Endothelial cell of umbilical vein (primary cell): Measurements from ENCODE around the gene SLC9A9. TPM values are rescaled to one million over a fixed set of nuclear protein-coding genes. Genes with fewer than 3 reads are reported as not detected.

Experiments
- BruUV-seq: library from RNA; stranded (reverse); fragments of 400-500 nt; replicated peaks from 2 replicates; lab custom pipeline; 2021; lab: Mats Ljungman, UMichigan
- CTCF ChIA-PET: fragments of 300-600, 350-600 bp; sonication (Branson Sonifier 250); formaldehyde crosslinking; loops from one replicate; lab custom pipeline; 2021; ENCODE audit warnings: antibody characterized with exemption, inconsistent platforms; lab: Charles Lee
- POLR2A ChIA-PET: fragments of 300-600, 350-600 bp; sonication (Branson Sonifier 250); formaldehyde crosslinking; loops from one replicate; lab custom pipeline; 2021; ENCODE audit warnings: antibody characterized with exemption, inconsistent platforms; lab: Charles Lee
- DNase-seq: peaks from one replicate; pipeline ENCODE4 v3.0.0-alpha.2; 2011; ENCODE audit warnings: low read depth, low spot score
- FAIRE-seq: peaks from 2 replicates; lab custom pipeline; 2011; peaks lifted over from hg19 to GRCh38; lab: Jason Lieb, UNC
- H2AFZ ChIP-seq: 2 replicates; pipeline ENCODE4 v1.6.0; 2012; ENCODE audit warnings: low read depth, low read length, control low read depth, inconsistent platforms
- H3K27ac ChIP-seq: 2 replicates; pipeline ENCODE4 v1.5.1; 2011; ENCODE audit warnings: low read depth, mild to moderate bottlenecking, control low read depth, low read length, moderate library complexity; ENCODE audit not compliant: insufficient read depth
- H3K27me3 ChIP-seq, 2 experiments: 2 replicates each; pipeline versions ENCODE4 v1.6.0 to v1.6.1; 2011; ENCODE audit warnings: low read length in 2 of 2, mixed read lengths in 1 of 2; ENCODE audit not compliant: control insufficient read depth in 2 of 2, insufficient read depth in 2 of 2
- H3K36me3 ChIP-seq, 2 experiments: 2 replicates in 1 of 2; 3 replicates in 1 of 2; pipeline ENCODE4 v1.5.1; 2011; ENCODE audit warnings: low read length in 2 of 2, mild to moderate bottlenecking in 1 of 2, moderate library complexity in 1 of 2; ENCODE audit not compliant: control insufficient read depth in 2 of 2, insufficient read depth in 2 of 2; ENCODE audit errors: extremely low read depth in 1 of 2
- H3K4me1 ChIP-seq: 3 replicates; pipeline ENCODE4 v1.5.1; 2011; ENCODE audit warnings: mild to moderate bottlenecking, low read length; ENCODE audit not compliant: control insufficient read depth, insufficient read depth; ENCODE audit errors: extremely low read depth
- H3K4me2 ChIP-seq: 2 replicates; pipeline ENCODE4 v1.6.1; 2011; ENCODE audit warnings: low read length, control low read depth, mixed read lengths; ENCODE audit not compliant: insufficient read depth
- H3K4me3 ChIP-seq, 3 experiments: fragments of 200-600 bp in 1 of 3; sonication (generic), shearing (Covaris generic) in 1 of 3; replicated peaks in 1 of 3; 2 replicates each; pipeline ENCODE4 v1.5.1; 2011 to 2016; ENCODE audit warnings: control low read depth in 3 of 3, low read length in 3 of 3, mild to moderate bottlenecking in 2 of 3, inconsistent platforms in 1 of 3, low read depth in 1 of 3, moderate library complexity in 1 of 3; ENCODE audit not compliant: insufficient read depth in 1 of 3
- H3K79me2 ChIP-seq: 2 replicates; pipeline ENCODE4 v1.6.0; 2012; ENCODE audit warnings: low read length, inconsistent platforms; ENCODE audit not compliant: control insufficient read depth, insufficient read depth
- H3K9ac ChIP-seq: replicated peaks from 2 replicates; pipeline ENCODE3; 2011; ENCODE audit warnings: low read length, control low read depth; ENCODE audit not compliant: insufficient read depth; ENCODE audit errors: extremely low read depth
- H3K9me1 ChIP-seq: replicated peaks from 3 replicates; pipeline ENCODE4 v1.6.0; 2011; ENCODE audit warnings: mild to moderate bottlenecking, low read length; ENCODE audit not compliant: control insufficient read depth, insufficient read depth; ENCODE audit errors: extremely low read depth
- H3K9me3 ChIP-seq: replicated peaks from 2 replicates; pipeline ENCODE4 v1.5.1; 2012; ENCODE audit warnings: low read length, inconsistent platforms; ENCODE audit not compliant: control insufficient read depth, insufficient read depth
- H4K20me1 ChIP-seq: replicated peaks from 2 replicates; pipeline ENCODE3; 2011; ENCODE audit warnings: mild to moderate bottlenecking, low read length; ENCODE audit not compliant: control insufficient read depth, insufficient read depth; ENCODE audit errors: extremely low read depth
- CTCF ChIP-seq, 2 donors: IDR thresholded peaks; 1 replicate in 1 of 2; 2 replicates in 1 of 2; pipeline ENCODE4 v1.5.1; 2011; ENCODE audit warnings: low read length in 2 of 2, mild to moderate bottlenecking in 2 of 2, moderate library complexity in 2 of 2, control low read depth in 1 of 2, inconsistent platforms in 1 of 2, low read depth in 1 of 2; ENCODE audit not compliant: insufficient read depth in 1 of 2; ENCODE audit errors: extremely low read depth in 1 of 2
- EZH2 ChIP-seq: IDR thresholded peaks from 2 replicates; pipeline ENCODE4 v1.6.1; 2012; ENCODE audit warnings: borderline replicate concordance, low read depth, mild to moderate bottlenecking, moderate library complexity, low read length, inconsistent platforms; ENCODE audit not compliant: severe bottlenecking
- FOS ChIP-seq: IDR thresholded peaks from 2 replicates; pipeline ENCODE4 v1.6.1; 2011; ENCODE audit warnings: mild to moderate bottlenecking, low read length, moderate library complexity, borderline replicate concordance; ENCODE audit not compliant: insufficient read depth
- GATA2 ChIP-seq: IDR thresholded peaks from 2 replicates; pipeline ENCODE4 v1.7.0; 2011; ENCODE audit warnings: low read depth, mild to moderate bottlenecking, moderate library complexity, mixed read lengths, low read length; ENCODE audit not compliant: insufficient read length, insufficient read depth
- JUN ChIP-seq: IDR thresholded peaks from 2 replicates; pipeline ENCODE4 v1.6.1; 2011; ENCODE audit warnings: borderline replicate concordance, low read depth; ENCODE audit not compliant: insufficient read length, insufficient read depth
- MAX ChIP-seq: IDR thresholded peaks from 2 replicates; pipeline ENCODE4 v1.6.1; 2011; ENCODE audit not compliant: insufficient read depth, insufficient read length
- MYC ChIP-seq: IDR thresholded peaks from one replicate; pipeline ENCODE4 v1.6.1; 2011; ENCODE audit warnings: mild to moderate bottlenecking, low read depth, low read length
- POLR2A ChIP-seq: IDR thresholded peaks from 2 replicates; pipeline ENCODE4 v1.6.1; 2012; ENCODE audit warnings: low read depth, mild to moderate bottlenecking, control low read depth, low read length
- POLR2AphosphoS5 ChIP-seq: IDR thresholded peaks from 2 replicates; pipeline ENCODE4 v1.6.1; 2012; ENCODE audit warnings: low read depth, mild to moderate bottlenecking, control low read depth, low read length, moderate library complexity; ENCODE audit not compliant: insufficient read depth
- dilution Hi-C: fragments of 300-500 bp; cut with MboI; formaldehyde crosslinking; loops from one replicate; pipeline ENCODE4 v1.15.0; 2019; ENCODE audit warnings: low sequenced_read_pairs; ENCODE audit not compliant: extremely low pct_ligation_motif_present
- intact Hi-C: fragments of 100-400 bp; cut with micrococcal nuclease; formaldehyde crosslinking; loops from one replicate; pipeline ENCODE4 v1.10.0; 2022
- polyA plus RNA-seq, 4 experiments: library from polyadenylated mRNA; depleted of rRNA in 3 of 4; stranded (reverse) in 3 of 4; unstranded in 1 of 4; fragments of >200 nt; gene quantifications; 2 replicates each; pipeline versions ENCODE4 v1.2.1 to v1.2.3, GENCODE V29; 2011 to 2012; ENCODE audit warnings: missing spikeins in 1 of 4
- total RNA-seq: library from RNA; stranded (reverse); gene quantifications from 2 replicates; pipeline ENCODE4 v1.2.3, GENCODE V29; 2021

SLC9A9 gene
- total and polyA plus RNA-seq, 2 donors (not counting 3 experiments of a cell fraction or from before 2014, with no cell fraction given) = 1.5 to 1.8 TPM

DNA sequence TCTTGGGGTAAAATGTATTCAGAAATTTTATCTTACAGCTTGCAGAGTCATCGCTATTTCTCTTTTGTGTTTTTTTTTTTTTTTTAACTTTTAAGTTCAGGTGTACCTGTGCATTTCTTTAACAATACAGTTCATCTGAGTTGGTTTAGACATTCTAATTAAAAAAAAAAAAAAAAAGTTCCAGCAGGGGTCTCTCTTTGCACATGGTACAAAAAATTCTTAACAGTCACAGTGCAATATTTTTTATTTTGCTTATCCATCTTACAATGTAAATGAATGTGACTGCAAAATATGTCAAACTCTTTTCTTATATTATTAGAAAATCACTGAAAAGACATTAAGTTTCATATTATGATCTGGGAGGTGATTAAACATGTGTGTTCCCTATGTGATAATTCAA is 47.5 kb upstream of the SLC9A9 start:
- no peak for TF ChIP-seq FOS
- no peak for TF ChIP-seq POLR2AphosphoS5
- no peak for TF ChIP-seq CTCF (IDR thresholded peaks at IDR 0.05; ENCODE audit: extremely low read depth in 1 of 2, insufficient read depth in 1 of 2, low read depth in 1 of 2, low read length in 2 of 2)
- TF ChIP-seq GATA2 = no peak
- TF ChIP-seq MAX = no peak
- no peak for TF ChIP-seq EZH2
- TF ChIP-seq MYC = no peak
- no peak for TF ChIP-seq POLR2A
- no peak for TF ChIP-seq JUN
- no TSS peak for BruUV-seq

More for the DNA sequence above, 47.5 kb upstream of the SLC9A9 start:
- Histone ChIP-seq H3K4me3 (no peak overlapping the region), H3K27ac (no peak overlapping the region), H3K27me3 (no peaks in the 10 kb centered on the region), H3K9ac (no peak overlapping the region), H3K4me1 (peaks cover 3% of the 10 kb centered on the region), H3K9me1 (no peaks in the 10 kb centered on the region), H3K79me2 (no peaks in the 10 kb centered on the region), H3K4me2 (no peak overlapping the region), H4K20me1 (no peaks in the 10 kb centered on the region), H3K36me3 (no peaks in the 10 kb centered on the region), H3K9me3 (no peaks in the 10 kb centered on the region), H2AFZ (no peak overlapping the region)
- CTCF ChIA-PET = interaction anchor here (0.6 to 1.8 kb wide), 15 partner anchors 9 to 1911 kb away, joined by 3 to 24 read pairs (median 5); partner anchors contain the start of gene DIPK2A
- POLR2A ChIA-PET = no interaction called here
- intact Hi-C loops (loop anchor here (1.0 kb wide), 2 partner anchors 875 to 1872 kb away; no protein-coding TSS in a partner anchor), dilution Hi-C loops (no loop called here)
- FAIRE-seq = no peak
- DNase-seq = peak; percentile 30
